Astrocyte of the cerebellum (primary cell): Measurements from ENCODE around the gene TBCE.

Experiments used
- DNase-seq: peaks from one replicate; pipeline ENCODE4 v3.0.0-alpha.2; 2011; ENCODE audit warnings: low read depth
- H3K4me3 ChIP-seq: 2 replicates; pipeline ENCODE4 v1.5.1; 2011; ENCODE audit warnings: mild to moderate bottlenecking, low read depth, low read length, moderate library complexity
- in situ Hi-C: cut with HindIII; loops from 2 replicates; pipeline ENCODE4 v1.10.0; 2017; ENCODE audit warnings: low sequenced_read_pairs
- TF ChIP-seq, protein P1 (sequence below): IDR thresholded peaks from 2 replicates; pipeline ENCODE4 v1.5.1; 2012; ENCODE audit warnings: low read length, low read depth, moderate library complexity, mild to moderate bottlenecking; ENCODE audit errors: missing control alignments

The TBCE gene

DNA sequence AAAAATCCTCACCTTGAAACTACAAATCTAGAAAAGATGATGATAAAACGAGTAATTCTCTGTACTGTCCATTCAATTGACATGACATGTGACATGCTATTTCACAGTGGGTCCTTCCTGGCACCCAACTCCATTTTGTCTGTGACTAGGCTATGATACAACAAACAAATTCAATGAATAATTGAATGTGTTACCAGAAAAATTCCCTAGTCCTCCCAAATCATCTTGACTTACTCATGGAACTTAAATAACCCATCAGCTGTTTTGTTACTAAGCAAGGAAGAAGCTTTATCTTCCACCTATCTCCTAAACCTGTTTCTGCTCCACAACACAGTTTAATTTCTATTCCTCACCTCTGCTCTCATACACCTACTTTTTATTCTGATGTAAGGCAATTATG, 106.6 kb downstream of the TBCE start:
- TF ChIP-seq, protein P1, sequence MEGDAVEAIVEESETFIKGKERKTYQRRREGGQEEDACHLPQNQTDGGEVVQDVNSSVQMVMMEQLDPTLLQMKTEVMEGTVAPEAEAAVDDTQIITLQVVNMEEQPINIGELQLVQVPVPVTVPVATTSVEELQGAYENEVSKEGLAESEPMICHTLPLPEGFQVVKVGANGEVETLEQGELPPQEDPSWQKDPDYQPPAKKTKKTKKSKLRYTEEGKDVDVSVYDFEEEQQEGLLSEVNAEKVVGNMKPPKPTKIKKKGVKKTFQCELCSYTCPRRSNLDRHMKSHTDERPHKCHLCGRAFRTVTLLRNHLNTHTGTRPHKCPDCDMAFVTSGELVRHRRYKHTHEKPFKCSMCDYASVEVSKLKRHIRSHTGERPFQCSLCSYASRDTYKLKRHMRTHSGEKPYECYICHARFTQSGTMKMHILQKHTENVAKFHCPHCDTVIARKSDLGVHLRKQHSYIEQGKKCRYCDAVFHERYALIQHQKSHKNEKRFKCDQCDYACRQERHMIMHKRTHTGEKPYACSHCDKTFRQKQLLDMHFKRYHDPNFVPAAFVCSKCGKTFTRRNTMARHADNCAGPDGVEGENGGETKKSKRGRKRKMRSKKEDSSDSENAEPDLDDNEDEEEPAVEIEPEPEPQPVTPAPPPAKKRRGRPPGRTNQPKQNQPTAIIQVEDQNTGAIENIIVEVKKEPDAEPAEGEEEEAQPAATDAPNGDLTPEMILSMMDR, result no peak
- no peak overlapping the region for H3K4me3 ChIP-seq
- in situ Hi-C loops, result no loop called here
- DNase-seq, result no peak

DNA sequence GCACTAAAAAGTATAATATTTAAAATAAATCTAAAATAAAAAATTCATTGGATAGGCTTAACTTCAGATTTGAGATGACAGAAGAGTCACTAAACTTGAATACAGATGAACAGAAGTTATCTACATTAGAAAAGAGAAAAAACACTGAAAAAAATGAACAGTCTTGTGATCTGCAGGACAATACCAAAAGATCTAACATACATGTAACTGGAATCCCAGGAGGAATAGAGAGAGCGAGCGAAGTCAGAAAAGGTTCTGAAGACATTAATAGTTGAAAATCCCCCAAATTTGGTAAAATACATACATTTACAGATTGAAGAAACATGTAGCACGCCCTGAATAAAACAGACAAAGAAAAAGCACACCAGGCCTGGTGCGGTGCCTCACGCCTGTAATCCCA, 115.9 kb downstream of the TBCE start:
- in situ Hi-C loops, result no loop called here
- H3K4me3 ChIP-seq, result no peak overlapping the region
- TF ChIP-seq, protein P1, result no peak
- DNase-seq, result no peak

DNA sequence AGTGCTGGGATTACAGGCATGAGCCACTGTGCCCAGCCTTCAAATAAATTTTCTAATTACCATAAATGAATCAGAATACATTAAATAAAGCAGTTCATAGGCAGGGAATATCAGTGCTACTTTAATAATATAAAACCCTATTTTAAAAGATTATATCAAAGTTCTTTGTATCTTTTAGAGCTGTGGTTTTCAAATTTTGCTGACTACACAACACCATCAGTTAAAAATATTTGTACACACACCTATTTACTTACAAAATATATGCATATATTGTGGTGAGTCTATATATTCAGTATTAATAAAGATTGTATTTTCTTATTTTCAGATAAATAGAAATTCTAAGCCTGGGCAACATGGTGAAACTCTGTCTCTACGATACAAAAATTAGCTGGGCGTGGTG, 118.3 kb downstream of the TBCE start:
- no peak for DNase-seq
- TF ChIP-seq, protein P1, result no peak
- in situ Hi-C loops, result no loop called here
- no peak overlapping the region for H3K4me3 ChIP-seq

DNA sequence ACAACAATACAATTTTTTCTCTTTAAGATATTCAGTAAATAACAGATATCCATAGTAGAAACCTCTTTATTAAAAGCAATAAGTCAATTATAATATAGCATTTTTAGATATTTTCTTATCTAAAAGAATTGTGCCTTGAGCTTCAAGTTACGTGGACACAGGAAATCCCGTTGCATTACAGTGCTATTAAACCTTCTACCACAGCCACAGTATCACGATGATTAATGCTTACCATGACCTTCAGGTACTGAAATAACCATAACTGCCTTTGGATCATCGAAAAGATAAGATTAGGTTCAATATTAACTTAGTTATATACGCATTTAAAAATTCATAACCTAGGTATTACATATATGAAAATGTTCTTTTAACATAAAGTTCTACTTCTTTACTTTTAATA, 119.1 kb downstream of the TBCE start:
- no peak overlapping the region for H3K4me3 ChIP-seq
- no peak for DNase-seq
- in situ Hi-C loops, result no loop called here
- TF ChIP-seq, protein P1, result no peak

DNA sequence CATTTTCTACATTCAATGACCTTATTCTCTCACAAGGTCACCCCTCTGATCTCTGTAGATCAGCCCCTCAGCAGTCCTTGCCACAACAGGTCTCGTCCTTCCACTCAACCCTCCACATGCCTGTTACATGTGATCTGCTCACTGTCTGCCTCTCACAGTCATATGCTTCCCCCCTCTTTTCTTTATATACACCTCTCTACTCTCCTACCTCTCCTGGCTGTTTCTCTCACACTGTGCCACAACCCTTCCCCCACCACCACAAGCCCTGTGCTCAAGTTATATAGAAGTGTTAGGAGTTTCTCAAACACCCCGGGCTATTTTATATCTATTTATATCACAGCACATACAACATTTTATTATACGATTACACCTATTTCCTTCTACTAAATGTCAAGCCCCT, 124.4 kb downstream of the TBCE start:
- TF ChIP-seq, protein P1, result no peak
- DNase-seq, result no peak
- in situ Hi-C loops, result no loop called here
- no peak overlapping the region for H3K4me3 ChIP-seq

DNA sequence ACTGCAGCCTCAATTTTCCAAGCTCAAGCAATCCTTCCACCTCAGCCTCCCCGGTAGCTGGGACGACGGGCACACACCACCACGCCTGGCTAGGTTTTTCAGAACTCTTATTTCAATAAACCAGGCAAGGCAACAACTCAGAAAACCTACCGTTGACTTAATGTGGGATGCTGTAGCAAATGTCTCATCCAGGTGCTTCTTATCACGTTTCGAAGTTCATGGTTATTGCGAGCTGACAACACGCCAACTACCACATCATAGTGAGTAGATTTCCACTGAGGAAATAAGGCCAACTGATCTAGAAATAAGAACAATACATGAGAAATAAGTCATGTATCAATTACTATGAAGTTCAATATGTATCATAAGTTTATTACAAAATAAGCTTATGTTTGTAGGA, 127.3 kb downstream of the TBCE start:
- no peak for DNase-seq
- TF ChIP-seq, protein P1, result no peak
- no peak overlapping the region for H3K4me3 ChIP-seq
- in situ Hi-C loops, result no loop called here

DNA sequence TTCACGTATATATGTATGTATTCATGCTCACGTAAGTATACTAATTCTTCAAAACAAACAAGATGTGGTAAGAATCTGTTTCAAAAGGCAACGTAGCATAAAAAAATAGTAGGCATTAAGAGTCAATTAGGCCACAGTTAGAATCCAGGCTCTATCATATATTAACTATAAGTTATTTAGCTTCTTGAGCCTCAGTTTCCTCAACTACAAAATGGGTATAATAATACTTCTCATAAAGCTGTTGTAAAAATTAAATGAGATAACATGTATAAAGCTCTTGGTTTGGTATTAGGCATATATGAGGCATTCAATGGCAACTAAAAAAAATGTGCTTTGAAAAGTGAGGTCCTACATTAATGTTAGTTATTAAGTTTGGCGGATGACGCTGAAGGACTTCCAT, 127.8 kb downstream of the TBCE start:
- H3K4me3 ChIP-seq, result no peak overlapping the region
- DNase-seq, result no peak
- TF ChIP-seq, protein P1, result no peak
- in situ Hi-C loops, result no loop called here
